MV-4-11 (cell line): ENCODE results near the gene CDYL.
"Not testable (repeated sequence)": the region's sequence is repeated elsewhere in the genome, so short reads cannot be mapped to it uniquely, and the experiment has no call there.

Source experiments
- DNase-seq: peaks from one replicate; lab custom pipeline; 2025; lab: John Stamatoyannopoulos, UW

The CDYL gene

GRCh38 chr6:4805553-4806336 lies 29.5 kb downstream of the CDYL start:
- no peak for DNase-seq

GRCh38 chr6:4806337-4806725 lies 30.1 kb downstream of the CDYL start:
- DNase-seq, result no peak

GRCh38 chr6:4806791-4807190 lies 30.6 kb downstream of the CDYL start:
- no peak for DNase-seq

GRCh38 chr6:4808396-4808795 lies 32.2 kb downstream of the CDYL start:
- no peak for DNase-seq

GRCh38 chr6:4809999-4810918 lies 34.1 kb downstream of the CDYL start:
- DNase-seq, result peak; percentile 10

GRCh38 chr6:4812068-4812467 lies 35.9 kb downstream of the CDYL start:
- peak; percentile 35 for DNase-seq

GRCh38 chr6:4813055-4813454 lies 36.9 kb downstream of the CDYL start:
- DNase-seq, result no peak

GRCh38 chr6:4814212-4814611 lies 38.0 kb downstream of the CDYL start:
- no peak for DNase-seq

- no peak for DNase-seq
Measured at GRCh38 chr6:4814987-4815386, 38.8 kb downstream of the CDYL start.

GRCh38 chr6:4815584-4815983 lies 39.4 kb downstream of the CDYL start:
- no peak for DNase-seq

- DNase-seq, result no peak
Measured at GRCh38 chr6:4816904-4817303, 40.7 kb downstream of the CDYL start.

- no peak for DNase-seq
Measured at GRCh38 chr6:4817551-4817950, 41.3 kb downstream of the CDYL start.

- no peak for DNase-seq
Measured at GRCh38 chr6:4818272-4818938, 42.2 kb downstream of the CDYL start.

- no peak for DNase-seq
Measured at GRCh38 chr6:4819706-4820283, 43.6 kb downstream of the CDYL start.

- no peak for DNase-seq
Measured at GRCh38 chr6:4820704-4821276, 44.6 kb downstream of the CDYL start.

GRCh38 chr6:4822476-4822875 lies 46.3 kb downstream of the CDYL start:
- DNase-seq, result no peak

GRCh38 chr6:4828187-4828698 lies 52.0 kb downstream of the CDYL start:
- no peak for DNase-seq

GRCh38 chr6:4829089-4829488 lies 52.9 kb downstream of the CDYL start:
- no peak for DNase-seq

GRCh38 chr6:4835540-4835939 lies 59.3 kb downstream of the CDYL start:
- not testable (repeated sequence) for DNase-seq

- DNase-seq, result peak; percentile 13
Measured at GRCh38 chr6:4840169-4840568, 64.0 kb downstream of the CDYL start.

- DNase-seq, result no peak
Measured at GRCh38 chr6:4844108-4844507, 67.9 kb downstream of the CDYL start.

- DNase-seq, result no peak
Measured at GRCh38 chr6:4846387-4846786, 70.2 kb downstream of the CDYL start.
